Measurements from ENCODE around the gene ADAMTS12. TPM values are rescaled to one million over a fixed set of nuclear protein-coding genes. Genes with fewer than 3 reads are reported as not detected.

The ADAMTS12 gene
- total and polyA plus RNA-seq, 10 of the 15 experiments (the other 5 are each of a cell fraction or from before 2014, with no cell fraction given): 0.11 to 35.8 (median 20.7) TPM

GRCh38 chr5:33487236-33487635 is 404.6 kb downstream of the ADAMTS12 start:
- intact Hi-C loops (cut with micrococcal nuclease; ENCODE audit: unreplicated experiment) (no loop called here), in situ Hi-C loops (cut with MboI) (no loop called here)
- no peak overlapping the region for H3K4me2 ChIP-seq (ENCODE audit: control insufficient read depth, insufficient read depth)
- no TSS peak for BruUV-seq (replicated peaks)
- no peak overlapping the region for H3K27ac ChIP-seq (ENCODE audit: control insufficient read depth, insufficient read depth)
- TF ChIP-seq IKZF1 (conservative IDR thresholded peaks at IDR 0.05) (no peak), HCFC1 (IDR thresholded peaks at IDR 0.05; ENCODE audit: low read length) (no peak), ASH2L (IDR thresholded peaks at IDR 0.05; ENCODE audit: borderline replicate concordance, low read depth) (no peak)
- no peak for FAIRE-seq
- DNase-seq (ENCODE audit: low read depth, low spot score): no peak
- 79% methylated on average over 3 of the region's 3 CpGs for WGBS (ENCODE audit: insufficient coverage, insufficient replicate concordance, low lambda C conversion rate, missing lambda C conversion rate)
- POLR2A ChIA-PET: no interaction called here
- H3K9ac ChIP-seq (ENCODE audit: control insufficient read depth, insufficient read depth, low read length): no peak overlapping the region
- no peaks in the 10 kb centered on the region for H3K36me3 ChIP-seq (ENCODE audit: control insufficient read depth in 2 of 2, insufficient read depth in 2 of 2, low read length in 1 of 2)
- no peak overlapping the region for H2AFZ ChIP-seq (ENCODE audit: control insufficient read depth, low read depth, low read length)
- no peak for ATAC-seq
- no peaks in the 10 kb centered on the region for H3K4me1 ChIP-seq (ENCODE audit: control insufficient read depth, insufficient read depth, low read length)
- no peaks in the 10 kb centered on the region for H4K20me1 ChIP-seq (ENCODE audit: control insufficient read depth, insufficient read depth)
- H3K79me2 ChIP-seq (ENCODE audit: control insufficient read depth, insufficient read depth, low read length): no peaks in the 10 kb centered on the region
- H3K4me3 ChIP-seq: no peak overlapping the region
- CTCF ChIA-PET: no interaction called here
- no peaks in the 10 kb centered on the region for H3K27me3 ChIP-seq (replicated peaks in 1 of 2; ENCODE audit: control insufficient read depth in 2 of 2, insufficient read depth in 2 of 2, low read length in 1 of 2)
- no peaks in the 10 kb centered on the region for H3K9me3 ChIP-seq (replicated peaks; ENCODE audit: control insufficient read depth, insufficient read depth, low read length)
- SMC1A ChIA-PET (ENCODE audit: uncharacterized antibody, unreplicated experiment): interaction anchor here (2.0 kb wide), 1 partner anchor 483 kb away, joined by 5 read pairs; no protein-coding TSS in a partner anchor
- RAD21 ChIA-PET (ENCODE audit: unreplicated experiment): no interaction called here

- TF ChIP-seq IKZF2 (IDR thresholded peaks at IDR 0.05) (no peak), ZNF622 (IDR thresholded peaks at IDR 0.05) (no peak), ELK1 (IDR thresholded peaks at IDR 0.05; ENCODE audit: low read depth, low read length) (no peak), MYB (IDR thresholded peaks at IDR 0.05; ENCODE audit: borderline replicate concordance, low read depth, low read length) (no peak)
- no peak overlapping the region for H2AFZ ChIP-seq (ENCODE audit: control insufficient read depth, low read depth, low read length)
- no TSS peak for BruUV-seq (replicated peaks)
- no peaks in the 10 kb centered on the region for H3K4me1 ChIP-seq (ENCODE audit: control insufficient read depth, insufficient read depth, low read length)
- WGBS (ENCODE audit: insufficient coverage, insufficient replicate concordance, low lambda C conversion rate, missing lambda C conversion rate): 89% methylated on average over 7 of the region's 7 CpGs
- H3K36me3 ChIP-seq (ENCODE audit: control insufficient read depth in 2 of 2, insufficient read depth in 2 of 2, low read length in 1 of 2): peaks cover 0 to 2% of the 10 kb centered on the region in 2 experiments; a peak in 2 of 4 replicates
- ChIA-PET SMC1A (ENCODE audit: uncharacterized antibody, unreplicated experiment) (no interaction called here), CTCF (no interaction called here), POLR2A (no interaction called here), RAD21 (ENCODE audit: unreplicated experiment) (no interaction called here)
- in situ Hi-C loops (cut with MboI) (no loop called here), intact Hi-C loops (cut with micrococcal nuclease; ENCODE audit: unreplicated experiment) (no loop called here)
- FAIRE-seq (no peak), ATAC-seq (no peak), DNase-seq (ENCODE audit: low read depth, low spot score) (no peak)
- H3K9ac ChIP-seq (ENCODE audit: control insufficient read depth, insufficient read depth, low read length): no peak overlapping the region
- no peak overlapping the region for H3K4me3 ChIP-seq
- H3K4me2 ChIP-seq (ENCODE audit: control insufficient read depth, insufficient read depth): no peak overlapping the region
- H3K27ac ChIP-seq (ENCODE audit: control insufficient read depth, insufficient read depth): no peak overlapping the region
- no peaks in the 10 kb centered on the region for H3K79me2 ChIP-seq (ENCODE audit: control insufficient read depth, insufficient read depth, low read length)
- no peaks in the 10 kb centered on the region for H3K27me3 ChIP-seq (replicated peaks in 1 of 2; ENCODE audit: control insufficient read depth in 2 of 2, insufficient read depth in 2 of 2, low read length in 1 of 2)
- H3K9me3 ChIP-seq (replicated peaks; ENCODE audit: control insufficient read depth, insufficient read depth, low read length): no peaks in the 10 kb centered on the region
- H4K20me1 ChIP-seq (ENCODE audit: control insufficient read depth, insufficient read depth): no peaks in the 10 kb centered on the region
These were observed 409.5 kb downstream of the ADAMTS12 start for GRCh38 chr5:33482335-33482734.
